GM18508 (cell line): ENCODE measurements around the gene AQP6.

ENCODE experiments used
- ATAC-seq: cut with Tn5 transposase; IDR thresholded peaks from one replicate; pipeline ENCODE4 v1.9.1; 2021; ENCODE audit warnings: moderate number of reproducible peaks; ENCODE audit not compliant: insufficient read depth, unreplicated experiment

Gene AQP6

DNA sequence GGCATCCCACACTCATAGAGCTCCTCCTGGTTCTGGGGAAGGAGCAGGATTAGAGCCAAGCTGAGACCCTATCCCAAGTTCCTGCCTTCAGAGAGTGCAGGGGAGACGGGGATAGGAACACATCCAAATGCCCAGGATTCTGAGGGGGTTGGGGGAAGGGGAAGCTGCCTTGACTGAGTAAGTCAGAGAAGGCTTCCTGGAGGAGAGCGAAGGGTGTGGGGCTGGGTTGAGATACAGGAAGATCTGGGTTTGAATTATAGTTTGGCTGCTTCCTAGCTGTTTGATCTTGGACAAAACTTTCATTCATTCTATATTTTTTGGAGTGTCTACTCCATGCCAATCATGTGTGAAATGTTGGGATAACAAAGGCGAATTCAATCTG, 30.2 kb upstream of the AQP6 start:
- no peak for ATAC-seq

DNA sequence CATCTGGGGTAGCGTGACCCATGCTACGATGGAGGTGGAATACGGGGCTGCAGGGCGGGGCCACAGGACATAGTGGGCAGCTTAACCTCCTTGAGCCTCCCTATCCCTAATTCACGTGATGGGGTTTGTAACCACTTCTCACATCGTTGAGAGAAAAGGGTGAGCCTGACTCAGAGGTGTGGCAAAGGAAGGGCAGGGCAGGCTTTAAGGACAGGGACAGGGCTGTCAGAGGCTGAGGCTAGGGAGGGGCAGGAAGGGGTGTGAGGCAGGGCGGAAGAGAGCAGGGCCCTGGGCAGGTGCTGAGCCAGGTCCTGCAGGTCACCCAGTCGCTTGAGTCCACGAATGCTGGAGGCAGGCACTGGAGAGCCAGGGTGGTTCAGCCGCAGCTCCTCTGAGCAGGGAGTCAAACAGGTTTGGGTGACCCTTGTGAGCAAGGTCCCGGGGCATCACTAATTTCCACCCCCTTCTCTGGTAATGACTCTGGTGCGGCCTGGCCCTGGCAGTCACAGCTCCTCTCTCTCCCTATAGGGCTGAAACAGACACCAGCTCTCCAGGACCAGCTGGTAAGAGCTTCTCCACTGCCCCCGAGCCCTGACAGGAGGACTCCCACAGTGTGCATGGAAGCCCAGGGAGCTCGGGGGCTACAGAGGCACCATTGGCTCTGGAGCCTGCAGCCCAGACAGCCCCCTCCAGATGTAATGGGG, 29.7 kb upstream of the AQP6 start:
- no peak for ATAC-seq

DNA sequence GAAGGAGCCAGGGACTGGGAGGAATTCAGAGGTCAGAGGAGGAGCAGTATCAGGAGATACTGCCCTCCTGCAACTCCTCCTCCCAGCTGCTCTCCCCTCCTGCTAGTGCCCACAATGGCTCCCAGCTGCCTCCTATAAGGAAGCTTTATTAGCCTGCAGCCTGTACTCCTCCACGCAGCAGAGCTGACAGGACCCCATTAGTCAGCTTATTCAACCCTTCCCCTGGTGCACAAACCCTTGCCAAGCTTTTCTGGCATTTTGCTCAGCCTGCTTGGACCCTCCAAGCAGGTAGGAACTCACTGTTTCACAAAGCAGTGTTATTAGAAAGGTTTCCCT, 29.2 kb upstream of the AQP6 start:
- no peak for ATAC-seq

- ATAC-seq = no peak
Observed at GRCh38 chr12:49944046-49944445, 28.7 kb upstream of the AQP6 start.

DNA sequence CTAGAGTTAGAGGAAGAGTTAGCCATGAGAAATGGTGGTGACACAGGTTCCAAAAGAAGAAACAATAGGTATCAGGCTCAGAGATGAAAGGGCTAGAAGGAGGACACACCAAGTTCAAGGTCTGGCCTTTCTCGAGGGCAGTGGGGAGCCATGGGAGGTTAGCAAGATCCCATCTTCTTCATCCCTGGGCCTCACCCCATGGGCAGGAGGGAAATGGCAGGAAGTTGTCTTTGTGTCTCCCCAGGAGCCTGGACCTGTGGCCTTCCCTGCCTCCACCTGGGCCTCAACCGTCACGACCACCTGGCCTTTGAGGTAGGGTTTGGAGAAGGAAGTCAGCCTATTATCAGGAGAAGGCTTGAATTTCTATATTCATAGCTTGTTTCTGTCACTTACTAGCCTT, 28.0 kb upstream of the AQP6 start:
- ATAC-seq = no peak

GRCh38 chr12:49945394-49946080, 27.2 kb upstream of the AQP6 start:
- peak; percentile 43 for ATAC-seq

GRCh38 chr12:49946086-49946485, 26.7 kb upstream of the AQP6 start:
- no peak for ATAC-seq

GRCh38 chr12:49946497-49946896, 26.2 kb upstream of the AQP6 start:
- no peak for ATAC-seq

- no peak for ATAC-seq
Observed at GRCh38 chr12:49947593-49948226, 25.0 kb upstream of the AQP6 start.

- ATAC-seq = no peak
Observed at GRCh38 chr12:49948866-49949845, 23.6 kb upstream of the AQP6 start.

DNA sequence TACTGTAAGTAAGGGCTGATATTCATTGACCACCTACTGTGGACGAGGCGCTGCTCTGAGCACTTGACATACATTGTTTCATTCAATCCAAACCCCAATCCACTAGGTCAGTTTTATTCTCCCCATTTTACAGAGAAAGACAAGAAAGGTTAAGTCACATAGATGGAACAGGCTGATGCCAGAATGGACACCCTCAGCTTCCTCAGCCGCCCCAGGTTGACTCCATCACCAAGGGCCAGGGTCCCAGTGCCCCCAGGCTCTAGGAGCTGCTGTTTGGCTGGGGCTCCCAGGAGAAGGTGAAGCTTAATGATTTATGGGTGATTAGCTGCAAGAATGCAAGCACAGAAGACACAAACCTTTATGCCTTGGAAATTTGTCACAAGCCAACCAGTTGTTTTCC, 22.9 kb upstream of the AQP6 start:
- no peak for ATAC-seq

- no peak for ATAC-seq
Observed at GRCh38 chr12:49950273-49951251, 22.2 kb upstream of the AQP6 start, which contains the start of gene AQP2. Gene AQP2, plus strand, starts transcription at chr12:49950737. Its CDS starts 94 bp downstream, at chr12:49950831.

GRCh38 chr12:49951411-49952240, 21.1 kb upstream of the AQP6 start:
- ATAC-seq = no peak

DNA sequence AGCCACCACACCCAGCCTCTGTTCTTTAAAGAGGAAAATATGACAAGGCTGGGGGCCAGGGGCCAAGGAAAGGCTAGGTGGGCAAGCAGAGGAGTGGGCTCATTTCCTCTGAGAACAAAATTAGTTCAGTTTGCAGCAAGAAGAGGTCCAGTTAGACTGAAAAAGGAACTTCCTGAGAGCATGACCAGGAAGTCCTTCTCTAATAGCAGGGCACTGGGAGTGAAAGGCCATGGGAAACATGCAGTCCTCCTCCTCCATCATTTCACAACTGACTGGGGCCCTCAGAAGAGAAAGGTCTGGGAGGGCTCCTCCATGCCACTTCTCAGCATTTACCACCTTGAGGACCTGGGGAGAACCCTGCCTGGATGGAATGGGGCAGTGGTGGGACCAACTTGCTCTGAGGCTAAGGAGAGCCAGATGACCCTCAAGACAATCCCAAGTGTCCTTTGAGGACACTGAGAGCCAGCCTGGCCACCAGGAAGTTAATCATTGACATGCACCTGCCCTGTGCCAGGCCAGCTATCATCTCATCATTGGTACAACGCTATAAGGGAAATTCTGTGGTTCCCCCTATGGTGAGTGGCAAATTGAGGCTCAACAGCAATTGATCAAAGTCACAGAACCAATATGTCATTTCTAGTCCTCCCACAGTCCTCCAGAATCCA, 20.2 kb upstream of the AQP6 start:
- no peak for ATAC-seq

- no peak for ATAC-seq
Observed at GRCh38 chr12:49953151-49953550, 19.6 kb upstream of the AQP6 start.

DNA sequence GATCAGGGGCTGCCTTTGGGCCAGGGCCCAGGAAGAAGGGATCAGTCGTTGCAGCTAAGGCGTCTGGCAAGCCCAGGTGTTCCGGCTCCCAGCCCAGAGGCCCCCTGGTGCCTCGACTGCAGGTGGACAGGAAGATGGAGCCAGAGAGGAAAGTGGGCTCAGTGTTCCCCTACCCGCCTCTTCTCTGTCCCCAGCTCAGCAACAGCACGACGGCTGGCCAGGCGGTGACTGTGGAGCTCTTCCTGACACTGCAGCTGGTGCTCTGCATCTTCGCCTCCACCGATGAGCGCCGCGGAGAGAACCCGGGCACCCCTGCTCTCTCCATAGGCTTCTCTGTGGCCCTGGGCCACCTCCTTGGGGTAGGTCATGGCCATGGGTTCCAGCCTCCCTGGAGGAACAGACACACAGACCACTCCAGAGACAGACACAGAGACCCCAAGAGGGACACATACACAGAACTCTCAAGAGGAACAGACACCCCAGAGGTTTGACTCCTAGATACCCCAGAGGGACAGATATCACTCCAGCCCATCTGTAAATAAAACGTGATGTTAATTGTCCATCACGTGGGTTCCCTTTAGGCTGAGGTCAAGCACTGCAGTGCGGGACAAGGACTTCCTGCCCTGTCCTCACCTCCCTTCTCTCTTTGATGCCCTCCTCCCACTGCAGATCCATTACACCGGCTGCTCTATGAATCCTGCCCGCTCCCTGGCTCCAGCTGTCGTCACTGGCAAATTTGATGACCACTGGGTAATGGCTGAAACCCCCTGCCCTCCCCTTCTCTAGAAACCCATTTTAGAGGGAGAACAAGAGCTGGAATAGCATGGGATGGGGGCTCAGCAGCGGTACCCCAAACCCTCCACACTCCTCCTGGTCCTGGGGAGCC, 18.5 kb upstream of the AQP6 start:
- ATAC-seq = no peak
